MM.1S (cell line): ENCODE data around the gene PMS1.

Source experiments
- DNase-seq: peaks from one replicate; pipeline ENCODE4 v3.0.0-alpha.2; 2015
- H2AFZ ChIP-seq: fragments of 300-600 bp; sonication (generic); 2 replicates; pipeline ENCODE4 v1.6.0; 2016; ENCODE audit warnings: antibody characterized with exemption, low read length
- H3F3A ChIP-seq: fragments of 300-600 bp; sonication (generic); 2 replicates; pipeline ENCODE4 v1.6.1; 2016; ENCODE audit warnings: mild to moderate bottlenecking, antibody characterized with exemption, low read length, moderate library complexity, mixed read lengths; ENCODE audit not compliant: insufficient read depth
- H3K27ac ChIP-seq: fragments of 300-600 bp; sonication (generic); 2 replicates; pipeline ENCODE4 v1.5.1; 2016; ENCODE audit warnings: mild to moderate bottlenecking, low read length
- H3K27me3 ChIP-seq: fragments of 300-600 bp; sonication (generic); replicated peaks from 2 replicates; pipeline ENCODE4 v1.6.0; 2016; ENCODE audit warnings: low read length; ENCODE audit not compliant: insufficient read depth
- H3K36me3 ChIP-seq: fragments of 300-600 bp; sonication (generic); replicated peaks from 2 replicates; pipeline ENCODE4 v1.6.1; 2016; ENCODE audit warnings: mild to moderate bottlenecking, low read length, mixed read lengths; ENCODE audit not compliant: insufficient read depth
- H3K4me1 ChIP-seq: fragments of 300-600 bp; sonication (generic); 2 replicates; pipeline ENCODE4 v1.6.1; 2016; ENCODE audit warnings: low read length, mixed read lengths
- H3K4me2 ChIP-seq: fragments of 300-600 bp; sonication (generic); 2 replicates; pipeline ENCODE4 v1.6.0; 2016; ENCODE audit warnings: low read depth, low read length
- H3K4me3 ChIP-seq: fragments of 300-600 bp; sonication (generic); 2 replicates; pipeline ENCODE4 v1.5.1; 2016; ENCODE audit warnings: low read length, mixed read lengths
- H3K79me2 ChIP-seq: fragments of 300-600 bp; sonication (generic); 2 replicates; pipeline ENCODE4 v1.6.1; 2016; ENCODE audit warnings: mixed run types, low read length, mixed read lengths
- H3K9ac ChIP-seq: fragments of 300-600 bp; sonication (generic); 2 replicates; pipeline ENCODE4 v1.6.1; 2016; ENCODE audit warnings: low read length, mixed read lengths
- H3K9me2 ChIP-seq: fragments of 300-600 bp; sonication (generic); replicated peaks from 2 replicates; pipeline ENCODE4 v1.6.1; 2016; ENCODE audit warnings: mild to moderate bottlenecking, low read length, mixed read lengths; ENCODE audit not compliant: insufficient read depth
- H3K9me3 ChIP-seq: fragments of 300-600 bp; sonication (generic); replicated peaks from 2 replicates; pipeline ENCODE4 v1.6.1; 2016; ENCODE audit warnings: mild to moderate bottlenecking, low read length, mixed read lengths; ENCODE audit not compliant: insufficient read depth
- H4K20me1 ChIP-seq: fragments of 300-600 bp; sonication (generic); 2 replicates; pipeline ENCODE4 v1.6.1; 2016; ENCODE audit warnings: mild to moderate bottlenecking, low read length, moderate library complexity, mixed read lengths; ENCODE audit not compliant: insufficient read depth
- EZH2 ChIP-seq: fragments of 300-600 bp; sonication (generic); optimal IDR thresholded peaks from 2 replicates; pipeline ENCODE3; 2017; ENCODE audit warnings: low read depth, mild to moderate bottlenecking, antibody characterized with exemption, low read length, mixed read lengths
- EZH2phosphoT487 ChIP-seq: fragments of 300-600 bp; sonication (generic); IDR thresholded peaks from 2 replicates; pipeline ENCODE4 v1.6.1; 2018; ENCODE audit warnings: antibody characterized with exemption, low read length
- TF ChIP-seq, protein P1 (sequence below): fragments of 300-600 bp; sonication (generic); IDR thresholded peaks from 2 replicates; pipeline ENCODE4 v1.5.1; 2016; ENCODE audit warnings: antibody characterized with exemption, low read length, mixed read lengths

The PMS1 gene

DNA sequence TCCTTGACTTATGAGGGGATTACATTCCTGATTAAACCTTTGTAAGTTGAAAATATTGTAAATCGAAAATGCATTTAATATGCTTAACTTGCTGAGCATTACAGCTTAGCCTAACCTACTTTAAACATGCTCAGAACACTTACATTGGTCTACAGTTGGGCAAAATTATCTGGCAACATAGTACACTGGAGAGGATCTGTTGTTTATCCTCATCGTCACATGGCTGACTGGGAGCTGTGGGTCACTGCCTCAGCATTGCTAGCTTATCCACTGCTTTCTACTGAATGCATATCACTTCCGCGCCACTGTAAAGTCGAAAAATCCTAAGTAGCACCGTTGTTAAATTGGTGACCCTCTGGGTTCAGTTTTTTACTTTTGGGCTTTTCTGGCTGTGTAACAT, 13.7 kb downstream of the PMS1 start:
- Histone ChIP-seq H3K36me3 (peaks cover 12% of the 10 kb centered on the region; the same call in 1 of the 2 replicates), H2AFZ (no peak overlapping the region), H3F3A (no peaks in the 10 kb centered on the region), H3K27ac (no peak overlapping the region), H3K79me2 (peaks cover 3% of the 10 kb centered on the region), H3K9ac (no peak overlapping the region), H3K9me3 (no peaks in the 10 kb centered on the region), H4K20me1 (no peaks in the 10 kb centered on the region), H3K4me2 (no peak overlapping the region), H3K4me1 (no peaks in the 10 kb centered on the region), H3K9me2 (no peaks in the 10 kb centered on the region), H3K27me3 (no peaks in the 10 kb centered on the region), H3K4me3 (no peak overlapping the region)
- TF ChIP-seq EZH2phosphoT487 (no peak), EZH2 (no peak)
- TF ChIP-seq, protein P1, sequence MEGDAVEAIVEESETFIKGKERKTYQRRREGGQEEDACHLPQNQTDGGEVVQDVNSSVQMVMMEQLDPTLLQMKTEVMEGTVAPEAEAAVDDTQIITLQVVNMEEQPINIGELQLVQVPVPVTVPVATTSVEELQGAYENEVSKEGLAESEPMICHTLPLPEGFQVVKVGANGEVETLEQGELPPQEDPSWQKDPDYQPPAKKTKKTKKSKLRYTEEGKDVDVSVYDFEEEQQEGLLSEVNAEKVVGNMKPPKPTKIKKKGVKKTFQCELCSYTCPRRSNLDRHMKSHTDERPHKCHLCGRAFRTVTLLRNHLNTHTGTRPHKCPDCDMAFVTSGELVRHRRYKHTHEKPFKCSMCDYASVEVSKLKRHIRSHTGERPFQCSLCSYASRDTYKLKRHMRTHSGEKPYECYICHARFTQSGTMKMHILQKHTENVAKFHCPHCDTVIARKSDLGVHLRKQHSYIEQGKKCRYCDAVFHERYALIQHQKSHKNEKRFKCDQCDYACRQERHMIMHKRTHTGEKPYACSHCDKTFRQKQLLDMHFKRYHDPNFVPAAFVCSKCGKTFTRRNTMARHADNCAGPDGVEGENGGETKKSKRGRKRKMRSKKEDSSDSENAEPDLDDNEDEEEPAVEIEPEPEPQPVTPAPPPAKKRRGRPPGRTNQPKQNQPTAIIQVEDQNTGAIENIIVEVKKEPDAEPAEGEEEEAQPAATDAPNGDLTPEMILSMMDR = no peak
- DNase-seq = no peak

DNA sequence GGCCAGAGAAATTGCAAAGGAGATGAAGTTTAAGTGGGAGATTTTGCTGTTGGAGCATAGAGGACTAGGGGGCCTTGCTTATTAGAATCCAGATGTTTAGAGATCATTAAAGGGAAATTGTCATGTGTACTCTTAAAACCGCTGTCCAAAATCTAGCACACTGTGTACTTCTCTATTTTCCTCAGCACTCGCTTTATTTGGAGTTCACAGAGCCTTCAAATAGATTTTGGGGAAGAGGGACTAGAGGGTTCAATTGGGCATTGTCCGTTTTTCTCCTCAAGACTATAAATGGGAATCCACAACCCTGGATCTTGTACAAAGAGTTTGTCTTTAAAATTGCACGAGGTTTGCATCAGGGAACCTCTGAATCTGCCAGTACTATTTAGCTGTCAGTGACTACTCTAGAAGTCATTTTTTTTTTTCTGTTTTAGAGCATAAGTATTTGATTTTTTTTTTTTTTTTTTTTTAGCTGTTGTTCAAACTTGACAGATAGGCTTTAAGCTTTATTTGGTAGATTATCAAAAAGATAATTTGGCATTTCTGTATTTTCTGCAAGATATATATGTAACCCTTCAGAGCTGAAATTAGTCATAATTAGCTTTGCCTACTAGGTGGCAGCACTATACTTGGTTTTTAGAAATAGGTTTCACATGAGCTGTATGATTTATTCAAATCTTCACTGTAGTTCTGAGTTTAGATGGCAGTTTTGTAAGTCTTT, 14.2 kb downstream of the PMS1 start:
- Histone ChIP-seq H3K36me3 (peaks cover 12% of the 10 kb centered on the region; the same call in 1 of the 2 replicates), H3K79me2 (no peaks in the 10 kb centered on the region; the same call in 1 of the 2 replicates), H2AFZ (no peak overlapping the region), H3K9me3 (no peaks in the 10 kb centered on the region), H4K20me1 (no peaks in the 10 kb centered on the region), H3K9me2 (no peaks in the 10 kb centered on the region), H3K27ac (no peak overlapping the region), H3K4me3 (no peak overlapping the region), H3F3A (no peaks in the 10 kb centered on the region), H3K9ac (no peak overlapping the region), H3K4me2 (no peak overlapping the region), H3K27me3 (no peaks in the 10 kb centered on the region), H3K4me1 (no peaks in the 10 kb centered on the region)
- TF ChIP-seq EZH2phosphoT487 (no peak), EZH2 (no peak)
- TF ChIP-seq, protein P1 = peak; percentile 52
- peak; percentile 56 for DNase-seq

DNA sequence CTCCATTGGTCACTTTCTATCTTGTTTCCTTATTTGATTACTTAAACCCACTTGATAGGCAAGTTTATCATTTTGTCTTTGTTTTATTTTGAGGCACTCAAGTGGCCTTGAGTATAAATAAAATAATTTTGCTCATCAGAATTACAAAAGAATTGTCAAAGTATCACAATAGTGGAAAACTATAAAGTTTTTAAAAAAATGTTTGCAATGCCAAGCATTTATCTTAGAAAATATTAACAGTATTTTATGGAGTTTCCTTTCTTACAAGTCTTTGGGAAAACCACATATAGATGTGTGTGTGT, 14.7 kb downstream of the PMS1 start:
- Histone ChIP-seq H3K79me2 (no peaks in the 10 kb centered on the region; the same call in 1 of the 2 replicates), H3K27ac (no peak overlapping the region), H3K4me3 (no peak overlapping the region), H3K4me2 (no peak overlapping the region), H3K4me1 (no peaks in the 10 kb centered on the region), H3K9me2 (no peaks in the 10 kb centered on the region), H2AFZ (no peak overlapping the region), H3K36me3 (0 out of 2 replicates have a peak, but pooled peaks cover 9% of the 10 kb centered on the region), H3K27me3 (no peaks in the 10 kb centered on the region), H3K9ac (no peak overlapping the region), H3F3A (no peaks in the 10 kb centered on the region), H3K9me3 (no peaks in the 10 kb centered on the region), H4K20me1 (no peaks in the 10 kb centered on the region)
- no peak for DNase-seq
- TF ChIP-seq EZH2phosphoT487 (no peak), EZH2 (no peak)
- TF ChIP-seq, protein P1 = no peak; the same call in 1 of the 2 replicates
